ENCODE measurements around the gene CNDP1.

The CNDP1 gene

GRCh38 chr18:74539289-74539688 lies 5.0 kb downstream of the CNDP1 start:
- no peak overlapping the region for H3K27ac ChIP-seq (ENCODE audit: extremely low read depth, low read depth, low read length)
- H3K4me3 ChIP-seq (ENCODE audit: low read depth, low read length): no peak overlapping the region
- no peaks in the 10 kb centered on the region for H3K36me3 ChIP-seq (ENCODE audit: control insufficient read depth in 2 of 2, insufficient read depth in 1 of 2, low read length in 2 of 2)
- ChIA-PET POLR2A (no interaction called here), CTCF (interaction anchor here (0.6 to 1.2 kb wide), 2 partner anchors 12 to 84 kb away, joined by 3 read pairs; no protein-coding TSS in a partner anchor)
- no peaks in the 10 kb centered on the region for H3K4me1 ChIP-seq (ENCODE audit: control insufficient read depth, insufficient read depth, low read length)
- H3K9me3 ChIP-seq (ENCODE audit: control insufficient read depth, insufficient read depth, low read depth, low read length): no peaks in the 10 kb centered on the region
- TF ChIP-seq, protein P1, sequence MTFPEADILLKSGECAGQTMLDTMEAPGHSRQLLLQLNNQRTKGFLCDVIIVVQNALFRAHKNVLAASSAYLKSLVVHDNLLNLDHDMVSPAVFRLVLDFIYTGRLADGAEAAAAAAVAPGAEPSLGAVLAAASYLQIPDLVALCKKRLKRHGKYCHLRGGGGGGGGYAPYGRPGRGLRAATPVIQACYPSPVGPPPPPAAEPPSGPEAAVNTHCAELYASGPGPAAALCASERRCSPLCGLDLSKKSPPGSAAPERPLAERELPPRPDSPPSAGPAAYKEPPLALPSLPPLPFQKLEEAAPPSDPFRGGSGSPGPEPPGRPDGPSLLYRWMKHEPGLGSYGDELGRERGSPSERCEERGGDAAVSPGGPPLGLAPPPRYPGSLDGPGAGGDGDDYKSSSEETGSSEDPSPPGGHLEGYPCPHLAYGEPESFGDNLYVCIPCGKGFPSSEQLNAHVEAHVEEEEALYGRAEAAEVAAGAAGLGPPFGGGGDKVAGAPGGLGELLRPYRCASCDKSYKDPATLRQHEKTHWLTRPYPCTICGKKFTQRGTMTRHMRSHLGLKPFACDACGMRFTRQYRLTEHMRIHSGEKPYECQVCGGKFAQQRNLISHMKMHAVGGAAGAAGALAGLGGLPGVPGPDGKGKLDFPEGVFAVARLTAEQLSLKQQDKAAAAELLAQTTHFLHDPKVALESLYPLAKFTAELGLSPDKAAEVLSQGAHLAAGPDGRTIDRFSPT (tag by site-specific recombination; IDR thresholded peaks at IDR 0.05): no peak
- no peak for TF ChIP-seq ZNF138 (tag by site-specific recombination; IDR thresholded peaks at IDR 0.05; ENCODE audit: borderline replicate concordance)
- no peak for TF ChIP-seq ZBTB48 (tag by site-specific recombination; IDR thresholded peaks at IDR 0.05)
- no peak for TF ChIP-seq ZNF555 (tag by site-specific recombination; conservative IDR thresholded peaks at IDR 0.05)
- no peak for TF ChIP-seq ZNF350 (tag by site-specific recombination; IDR thresholded peaks at IDR 0.05)
- TF ChIP-seq, protein P2, sequence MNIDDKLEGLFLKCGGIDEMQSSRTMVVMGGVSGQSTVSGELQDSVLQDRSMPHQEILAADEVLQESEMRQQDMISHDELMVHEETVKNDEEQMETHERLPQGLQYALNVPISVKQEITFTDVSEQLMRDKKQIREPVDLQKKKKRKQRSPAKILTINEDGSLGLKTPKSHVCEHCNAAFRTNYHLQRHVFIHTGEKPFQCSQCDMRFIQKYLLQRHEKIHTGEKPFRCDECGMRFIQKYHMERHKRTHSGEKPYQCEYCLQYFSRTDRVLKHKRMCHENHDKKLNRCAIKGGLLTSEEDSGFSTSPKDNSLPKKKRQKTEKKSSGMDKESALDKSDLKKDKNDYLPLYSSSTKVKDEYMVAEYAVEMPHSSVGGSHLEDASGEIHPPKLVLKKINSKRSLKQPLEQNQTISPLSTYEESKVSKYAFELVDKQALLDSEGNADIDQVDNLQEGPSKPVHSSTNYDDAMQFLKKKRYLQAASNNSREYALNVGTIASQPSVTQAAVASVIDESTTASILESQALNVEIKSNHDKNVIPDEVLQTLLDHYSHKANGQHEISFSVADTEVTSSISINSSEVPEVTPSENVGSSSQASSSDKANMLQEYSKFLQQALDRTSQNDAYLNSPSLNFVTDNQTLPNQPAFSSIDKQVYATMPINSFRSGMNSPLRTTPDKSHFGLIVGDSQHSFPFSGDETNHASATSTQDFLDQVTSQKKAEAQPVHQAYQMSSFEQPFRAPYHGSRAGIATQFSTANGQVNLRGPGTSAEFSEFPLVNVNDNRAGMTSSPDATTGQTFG (tag by site-specific recombination; IDR thresholded peaks at IDR 0.05; ENCODE audit: borderline replicate concordance): no peak
- no peak for TF ChIP-seq ZNF146 (tag by site-specific recombination; IDR thresholded peaks at IDR 0.05)
- no peak for TF ChIP-seq YY1 (tag by site-specific recombination; IDR thresholded peaks at IDR 0.05)

DNA sequence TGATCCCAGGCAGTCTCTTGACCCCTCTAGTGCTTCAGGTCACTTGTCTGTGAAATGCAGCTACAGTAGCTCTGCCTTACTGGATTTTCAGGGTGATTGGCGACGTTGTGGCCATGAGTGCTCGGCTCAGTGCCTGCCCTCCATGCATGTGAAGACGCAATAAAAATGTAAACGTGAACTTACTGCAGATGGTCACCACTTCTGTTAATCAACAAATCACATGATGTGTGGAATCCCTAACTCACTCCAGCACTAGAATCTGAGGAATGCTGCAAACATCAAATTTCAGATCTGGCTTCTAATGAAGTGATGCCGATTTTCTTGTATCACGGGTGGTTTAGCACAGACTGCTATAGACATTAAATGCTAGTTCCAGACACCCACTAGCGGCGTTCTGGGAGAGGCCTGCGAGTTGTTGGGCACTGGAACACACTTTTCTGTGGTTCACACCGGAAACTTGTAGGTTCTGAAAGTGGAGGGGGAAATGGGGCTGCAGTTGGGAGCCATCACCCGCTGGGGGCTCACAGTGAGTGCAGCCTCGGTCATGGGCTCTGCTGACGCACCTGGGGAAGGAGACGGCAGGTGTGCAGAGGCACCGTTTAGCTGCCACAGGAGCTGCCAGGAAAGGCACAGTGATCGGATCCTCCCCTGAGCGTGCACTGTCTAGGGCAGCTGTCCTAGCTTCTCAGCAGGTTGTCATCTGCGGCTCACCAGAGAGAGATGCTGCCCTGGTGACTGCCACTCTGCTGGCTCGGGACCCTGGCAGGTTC lies 6.5 kb downstream of the CNDP1 start:
- no peaks in the 10 kb centered on the region for H3K4me1 ChIP-seq (ENCODE audit: control insufficient read depth, insufficient read depth, low read length)
- no peaks in the 10 kb centered on the region for H3K9me3 ChIP-seq (ENCODE audit: control insufficient read depth, insufficient read depth, low read depth, low read length)
- H3K4me3 ChIP-seq (ENCODE audit: low read depth, low read length): no peak overlapping the region
- ChIA-PET CTCF (interaction anchor here (0.6 to 2.0 kb wide), 2 partner anchors 11 to 314 kb away, joined by 3 to 7 read pairs; no protein-coding TSS in a partner anchor), POLR2A (interaction anchor here (0.6 kb wide), 1 partner anchor 538 kb away, joined by 3 read pairs; no protein-coding TSS in a partner anchor)
- H3K27ac ChIP-seq (ENCODE audit: extremely low read depth, low read depth, low read length): no peak overlapping the region
- H3K36me3 ChIP-seq (ENCODE audit: control insufficient read depth in 2 of 2, insufficient read depth in 1 of 2, low read length in 2 of 2): no peaks in the 10 kb centered on the region
- TF ChIP-seq ZBTB17 (tag by site-specific recombination; IDR thresholded peaks at IDR 0.05) (no peak), ZNF530 (tag by site-specific recombination; IDR thresholded peaks at IDR 0.05; ENCODE audit: low read depth) (no peak), BCL6B (tag by site-specific recombination; IDR thresholded peaks at IDR 0.05) (no peak), ZNF23 (tag by site-specific recombination; IDR thresholded peaks at IDR 0.05; ENCODE audit: borderline replicate concordance) (no peak), ZBTB8A (tag by site-specific recombination; IDR thresholded peaks at IDR 0.05) (no peak), ZNF248 (tag by site-specific recombination; IDR thresholded peaks at IDR 0.05) (no peak), ZFP41 (tag by site-specific recombination; IDR thresholded peaks at IDR 0.05; ENCODE audit: borderline replicate concordance) (no peak), OSR2 (tag by site-specific recombination; IDR thresholded peaks at IDR 0.05) (no peak), ZFHX2 (tag by site-specific recombination; conservative IDR thresholded peaks at IDR 0.05) (no peak), SCRT2 (tag by site-specific recombination; IDR thresholded peaks at IDR 0.05) (no peak), MEIS1 (CRISPR knock-in tag; IDR thresholded peaks at IDR 0.05; ENCODE audit: borderline replicate concordance) (no peak)
- TF ChIP-seq, protein P3, sequence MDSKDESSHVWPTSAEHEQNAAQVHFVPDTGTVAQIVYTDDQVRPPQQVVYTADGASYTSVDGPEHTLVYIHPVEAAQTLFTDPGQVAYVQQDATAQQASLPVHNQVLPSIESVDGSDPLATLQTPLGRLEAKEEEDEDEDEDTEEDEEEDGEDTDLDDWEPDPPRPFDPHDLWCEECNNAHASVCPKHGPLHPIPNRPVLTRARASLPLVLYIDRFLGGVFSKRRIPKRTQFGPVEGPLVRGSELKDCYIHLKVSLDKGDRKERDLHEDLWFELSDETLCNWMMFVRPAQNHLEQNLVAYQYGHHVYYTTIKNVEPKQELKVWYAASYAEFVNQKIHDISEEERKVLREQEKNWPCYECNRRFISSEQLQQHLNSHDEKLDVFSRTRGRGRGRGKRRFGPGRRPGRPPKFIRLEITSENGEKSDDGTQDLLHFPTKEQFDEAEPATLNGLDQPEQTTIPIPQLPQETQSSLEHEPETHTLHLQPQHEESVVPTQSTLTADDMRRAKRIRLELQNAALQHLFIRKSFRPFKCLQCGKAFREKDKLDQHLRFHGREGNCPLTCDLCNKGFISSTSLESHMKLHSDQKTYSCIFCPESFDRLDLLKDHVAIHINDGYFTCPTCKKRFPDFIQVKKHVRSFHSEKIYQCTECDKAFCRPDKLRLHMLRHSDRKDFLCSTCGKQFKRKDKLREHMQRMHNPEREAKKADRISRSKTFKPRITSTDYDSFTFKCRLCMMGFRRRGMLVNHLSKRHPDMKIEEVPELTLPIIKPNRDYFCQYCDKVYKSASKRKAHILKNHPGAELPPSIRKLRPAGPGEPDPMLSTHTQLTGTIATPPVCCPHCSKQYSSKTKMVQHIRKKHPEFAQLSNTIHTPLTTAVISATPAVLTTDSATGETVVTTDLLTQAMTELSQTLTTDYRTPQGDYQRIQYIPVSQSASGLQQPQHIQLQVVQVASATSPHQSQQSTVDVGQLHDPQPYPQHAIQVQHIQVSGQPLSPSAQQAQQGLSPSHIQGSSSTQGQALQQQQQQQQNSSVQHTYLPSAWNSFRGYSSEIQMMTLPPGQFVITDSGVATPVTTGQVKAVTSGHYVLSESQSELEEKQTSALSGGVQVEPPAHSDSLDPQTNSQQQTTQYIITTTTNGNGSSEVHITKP (tag by site-specific recombination; IDR thresholded peaks at IDR 0.05): no peak
- TF ChIP-seq, protein P4, sequence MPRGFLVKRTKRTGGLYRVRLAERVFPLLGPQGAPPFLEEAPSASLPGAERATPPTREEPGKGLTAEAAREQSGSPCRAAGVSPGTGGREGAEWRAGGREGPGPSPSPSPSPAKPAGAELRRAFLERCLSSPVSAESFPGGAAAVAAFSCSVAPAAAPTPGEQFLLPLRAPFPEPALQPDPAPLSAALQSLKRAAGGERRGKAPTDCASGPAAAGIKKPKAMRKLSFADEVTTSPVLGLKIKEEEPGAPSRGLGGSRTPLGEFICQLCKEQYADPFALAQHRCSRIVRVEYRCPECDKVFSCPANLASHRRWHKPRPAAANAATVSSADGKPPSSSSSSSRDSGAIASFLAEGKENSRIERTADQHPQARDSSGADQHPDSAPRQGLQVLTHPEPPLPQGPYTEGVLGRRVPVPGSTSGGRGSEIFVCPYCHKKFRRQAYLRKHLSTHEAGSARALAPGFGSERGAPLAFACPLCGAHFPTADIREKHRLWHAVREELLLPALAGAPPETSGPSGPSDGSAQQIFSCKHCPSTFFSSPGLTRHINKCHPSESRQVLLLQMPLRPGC (tag by site-specific recombination; IDR thresholded peaks at IDR 0.05): no peak

All from HEK293 (cell line).